NCI-H2171 (cell line): Measurements from ENCODE around the gene BRD2.

Experiments
- DNase-seq: peaks from one replicate; lab custom pipeline; 2025; lab: John Stamatoyannopoulos, UW

The BRD2 gene

GRCh38 chr6:32995448-32995847 is 27.1 kb downstream of the BRD2 start:
- DNase-seq: no peak

GRCh38 chr6:33000055-33000454 is 31.7 kb downstream of the BRD2 start:
- no peak for DNase-seq

DNA sequence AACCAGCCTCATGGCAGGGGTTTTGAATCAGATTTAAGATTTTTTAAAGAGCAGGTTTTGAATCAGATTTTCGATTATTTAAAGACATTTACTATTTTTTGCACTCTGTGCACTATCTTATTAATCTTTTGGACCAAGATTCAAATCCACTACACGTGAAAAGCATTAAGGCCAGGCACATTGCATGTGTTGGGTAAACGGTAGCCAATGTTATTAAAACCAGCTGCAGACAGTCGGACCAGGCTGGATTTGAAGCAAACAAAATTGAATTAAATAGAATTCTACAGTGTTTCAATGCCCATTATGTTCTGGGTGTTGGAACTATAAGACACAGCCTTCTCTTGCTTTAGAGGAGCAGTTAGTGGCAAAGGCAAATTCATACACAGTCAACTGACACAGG is 33.3 kb downstream of the BRD2 start:
- DNase-seq: no peak

- DNase-seq: no peak
Measured at GRCh38 chr6:33004940-33005339, 36.5 kb downstream of the BRD2 start.

GRCh38 chr6:33007831-33008400 is 39.5 kb downstream of the BRD2 start:
- DNase-seq: no peak

GRCh38 chr6:33008944-33009861 is 40.8 kb downstream of the BRD2 start, which contains the start of gene HLA-DOA:
HLA-DOA (minus strand) TSS chr6:33009591.
- DNase-seq: no peak

GRCh38 chr6:33010356-33010755 is 42.0 kb downstream of the BRD2 start:
- no peak for DNase-seq

DNA sequence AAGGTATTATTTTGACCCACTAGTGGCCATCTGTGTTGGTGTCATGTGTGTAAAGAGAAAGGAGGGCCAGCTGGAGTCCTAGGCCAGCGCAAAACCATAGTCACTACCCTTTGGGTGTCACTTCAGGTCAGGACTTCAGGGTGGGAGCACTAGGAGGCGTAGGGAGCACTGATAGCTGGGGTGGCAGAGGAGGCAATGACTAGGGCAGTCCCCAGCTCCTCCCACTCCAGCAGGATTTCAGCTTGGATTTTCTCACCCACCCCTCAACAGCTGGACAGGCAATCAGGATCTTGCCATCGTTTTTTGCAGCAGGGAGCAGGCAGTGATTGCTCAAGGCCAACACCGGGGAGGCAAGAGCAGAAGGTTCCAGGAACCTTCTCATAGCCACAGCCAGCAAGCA is 45.2 kb downstream of the BRD2 start:
- DNase-seq: no peak

DNA sequence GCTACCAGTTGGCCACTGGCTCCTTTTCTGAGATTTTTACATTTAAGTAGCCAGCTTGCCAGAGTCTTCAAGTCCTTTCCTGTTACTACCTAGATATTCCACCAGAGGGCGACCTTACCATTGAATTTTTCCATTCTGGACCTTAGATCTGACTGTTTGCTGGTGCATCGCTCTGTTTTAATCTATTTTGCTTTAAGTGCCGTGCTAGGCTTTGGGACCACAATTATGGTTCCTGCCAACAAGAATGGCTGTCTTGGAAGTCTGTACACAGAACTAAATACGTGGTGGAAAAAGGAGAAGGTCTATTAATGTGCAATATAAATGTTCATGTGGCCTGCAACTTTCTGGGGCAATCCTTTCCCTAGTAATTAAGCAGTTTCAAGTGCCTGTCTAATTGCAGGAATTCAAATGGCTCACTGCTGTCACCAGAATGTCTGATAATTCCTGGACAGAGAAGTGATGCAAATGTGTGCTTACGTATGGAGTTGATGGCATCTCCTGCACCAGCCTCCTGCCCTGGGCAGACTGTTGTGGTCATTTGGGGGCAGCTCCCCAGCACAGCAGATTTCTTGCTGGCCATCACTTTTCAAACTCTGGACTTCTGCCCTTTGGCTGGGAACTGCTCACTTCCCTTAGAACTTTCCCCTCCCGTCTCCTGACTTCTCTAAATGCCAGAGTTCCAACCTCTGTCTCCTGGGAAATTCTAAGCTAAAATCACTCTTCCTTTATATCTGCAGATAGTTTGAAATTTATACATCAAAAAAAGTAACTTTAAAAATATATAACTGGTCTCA is 46.6 kb downstream of the BRD2 start:
- peak; percentile 36 for DNase-seq

- DNase-seq: no peak
Measured at GRCh38 chr6:33015798-33016197, 47.4 kb downstream of the BRD2 start.

- DNase-seq: no peak
Measured at GRCh38 chr6:33017018-33017417, 48.6 kb downstream of the BRD2 start.

DNA sequence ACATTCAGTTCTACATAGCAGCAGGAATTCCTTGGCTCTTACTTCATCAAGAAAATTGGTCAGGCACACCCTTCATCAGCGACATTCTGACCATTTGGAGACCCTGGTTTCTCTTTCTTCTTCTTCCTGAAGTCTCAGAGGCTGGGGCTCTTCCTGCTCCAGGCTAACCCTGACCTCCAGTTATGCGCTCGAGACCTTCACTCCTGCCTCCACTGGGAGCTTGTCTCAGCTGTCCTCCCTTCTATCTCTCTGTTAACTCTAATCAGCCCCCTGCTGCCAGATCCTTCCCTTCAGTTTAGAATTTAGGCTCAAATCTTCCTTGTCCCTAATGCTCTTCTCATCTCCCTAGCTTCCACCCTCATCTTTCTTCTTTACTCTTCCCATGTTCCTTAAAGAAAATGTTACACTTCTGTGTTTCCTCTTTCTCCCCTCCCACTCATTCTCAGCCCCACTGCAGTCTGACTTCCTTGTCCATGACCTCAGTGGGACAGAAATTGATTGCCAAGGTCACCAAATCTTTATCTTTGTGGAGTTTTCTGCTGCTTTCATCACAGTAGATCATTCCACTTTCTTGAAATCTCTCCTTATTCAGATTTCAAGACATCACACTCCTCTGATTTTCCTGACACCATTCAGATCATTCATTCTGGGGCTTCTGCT is 49.4 kb downstream of the BRD2 start:
- no peak for DNase-seq

GRCh38 chr6:33018418-33018817 is 50.0 kb downstream of the BRD2 start:
- no peak for DNase-seq

DNA sequence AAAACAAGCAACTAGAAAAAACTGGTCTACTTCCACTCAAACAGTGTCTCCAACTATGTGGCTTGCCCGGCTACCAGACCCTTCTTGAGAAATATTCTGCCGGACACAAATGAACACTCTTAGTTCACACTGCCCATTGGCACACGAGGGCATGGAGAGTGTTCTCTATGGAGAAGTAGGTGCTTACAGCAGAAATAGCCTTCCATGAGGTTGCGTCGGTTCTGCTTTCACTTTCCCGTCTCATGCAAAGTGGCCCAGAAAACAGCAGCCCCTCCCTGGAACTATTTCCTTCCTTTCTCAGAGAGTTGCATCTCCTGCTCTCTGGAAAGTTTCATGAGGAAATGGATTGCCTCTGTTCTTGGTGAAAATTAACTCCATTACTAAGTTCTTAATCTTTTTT is 50.5 kb downstream of the BRD2 start:
- DNase-seq: no peak

DNA sequence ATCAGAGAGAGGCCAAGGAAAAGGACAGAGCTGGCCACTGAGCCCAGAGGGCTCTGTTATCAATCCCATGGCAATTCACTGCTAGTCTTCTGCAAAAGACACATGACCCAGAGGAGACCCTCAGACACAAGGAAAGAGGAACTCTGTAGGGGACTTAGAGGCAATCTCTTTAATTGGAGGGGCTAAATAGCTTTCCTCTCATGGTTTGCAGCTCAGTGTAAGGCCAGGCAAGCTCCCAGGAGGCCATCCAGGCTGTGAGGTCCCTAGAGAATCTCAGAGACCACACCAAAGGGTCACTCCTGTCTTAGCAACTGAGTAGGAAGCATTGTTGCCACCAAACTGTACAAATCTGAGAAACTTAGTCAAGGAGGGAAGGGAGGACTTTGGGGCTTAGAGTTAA is 51.0 kb downstream of the BRD2 start:
- DNase-seq: no peak

GRCh38 chr6:33021917-33022316 is 53.5 kb downstream of the BRD2 start:
- no peak for DNase-seq

GRCh38 chr6:33023536-33023935 is 55.1 kb downstream of the BRD2 start:
- DNase-seq: no peak

- DNase-seq: no peak
Measured at GRCh38 chr6:33024521-33024920, 56.1 kb downstream of the BRD2 start.

DNA sequence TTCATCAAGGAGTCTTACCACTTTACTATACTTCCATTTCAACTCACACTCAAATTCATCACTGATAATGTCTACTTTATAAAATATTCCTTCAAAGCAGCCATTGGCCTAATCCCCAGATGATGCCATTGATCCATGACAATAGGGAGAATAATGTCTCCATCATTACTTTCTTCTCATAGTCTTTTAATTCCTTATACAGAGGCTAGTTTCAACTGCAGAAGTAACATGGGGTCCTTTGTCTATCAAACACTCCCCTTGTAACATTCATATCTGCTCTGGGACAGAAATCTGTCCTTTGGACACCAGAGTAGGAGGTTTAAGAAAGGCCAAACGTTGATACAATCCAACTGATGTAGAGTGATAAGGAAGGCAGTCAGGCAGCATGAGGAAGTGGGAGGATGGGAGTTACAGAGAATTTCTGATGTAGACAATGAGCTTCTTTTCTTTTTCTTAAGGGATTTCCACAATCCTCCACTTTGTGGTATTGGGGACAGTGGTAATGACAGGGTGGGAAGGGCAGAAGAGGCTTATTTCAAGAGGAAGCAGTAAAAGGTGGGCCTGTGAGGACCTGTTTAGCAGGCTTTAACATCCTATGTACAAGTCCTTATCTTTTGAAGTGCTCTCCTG is 59.9 kb downstream of the BRD2 start:
- no peak for DNase-seq

- DNase-seq: no peak
Measured at GRCh38 chr6:33029328-33030184, 61.2 kb downstream of the BRD2 start.

- DNase-seq: no peak
Measured at GRCh38 chr6:33030245-33030644, 61.9 kb downstream of the BRD2 start.
